OCI-LY7 (cell line): ENCODE results near the gene SLC6A15.

Experiments used
- EZH2phosphoT487 ChIP-seq: fragments of 200-600 bp; sonication (generic); IDR thresholded peaks from 2 replicates; pipeline ENCODE4 v1.6.1; 2018; ENCODE audit warnings: low read depth, borderline replicate concordance, mild to moderate bottlenecking, mixed run types, antibody characterized with exemption, low read length, moderate library complexity, mixed read lengths
- TF ChIP-seq, protein P1 (sequence below): fragments of 200-600 bp; sonication (generic); conservative IDR thresholded peaks from 2 replicates; pipeline ENCODE4 v1.5.1; 2014; ENCODE audit warnings: mild to moderate bottlenecking, antibody characterized with exemption, low read length, moderate library complexity, mixed read lengths

DNA sequence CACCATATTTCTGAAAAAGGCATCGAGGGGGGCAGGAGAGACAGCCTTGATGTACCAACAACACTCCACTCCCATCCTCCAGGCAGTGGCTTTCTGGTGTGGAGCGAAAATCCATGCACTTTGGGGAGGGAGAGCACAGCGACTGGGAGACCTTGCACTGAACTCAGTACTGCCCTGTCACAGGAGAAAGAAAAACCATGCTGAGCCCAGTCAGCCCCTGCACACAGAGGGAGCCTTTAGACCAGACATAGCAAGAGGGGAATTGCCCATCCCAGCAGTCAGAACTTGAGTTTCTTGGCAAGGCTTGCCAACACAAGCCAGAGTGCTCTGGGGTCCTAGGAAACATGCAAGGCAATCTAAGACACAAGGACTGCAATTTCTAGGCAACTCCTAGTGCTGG lies 24.8 kb upstream of the SLC6A15 start:
- TF ChIP-seq, protein P1, sequence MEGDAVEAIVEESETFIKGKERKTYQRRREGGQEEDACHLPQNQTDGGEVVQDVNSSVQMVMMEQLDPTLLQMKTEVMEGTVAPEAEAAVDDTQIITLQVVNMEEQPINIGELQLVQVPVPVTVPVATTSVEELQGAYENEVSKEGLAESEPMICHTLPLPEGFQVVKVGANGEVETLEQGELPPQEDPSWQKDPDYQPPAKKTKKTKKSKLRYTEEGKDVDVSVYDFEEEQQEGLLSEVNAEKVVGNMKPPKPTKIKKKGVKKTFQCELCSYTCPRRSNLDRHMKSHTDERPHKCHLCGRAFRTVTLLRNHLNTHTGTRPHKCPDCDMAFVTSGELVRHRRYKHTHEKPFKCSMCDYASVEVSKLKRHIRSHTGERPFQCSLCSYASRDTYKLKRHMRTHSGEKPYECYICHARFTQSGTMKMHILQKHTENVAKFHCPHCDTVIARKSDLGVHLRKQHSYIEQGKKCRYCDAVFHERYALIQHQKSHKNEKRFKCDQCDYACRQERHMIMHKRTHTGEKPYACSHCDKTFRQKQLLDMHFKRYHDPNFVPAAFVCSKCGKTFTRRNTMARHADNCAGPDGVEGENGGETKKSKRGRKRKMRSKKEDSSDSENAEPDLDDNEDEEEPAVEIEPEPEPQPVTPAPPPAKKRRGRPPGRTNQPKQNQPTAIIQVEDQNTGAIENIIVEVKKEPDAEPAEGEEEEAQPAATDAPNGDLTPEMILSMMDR = no peak
- TF ChIP-seq EZH2phosphoT487 = no peak
